CD4-positive, alpha-beta T cell treated with Interleukin-15 for 1 hour (primary cell): Measurements from ENCODE around the gene COL5A2.

Source experiments
- DNase-seq: peaks from one replicate; pipeline ENCODE4 v3.0.0-alpha.2; 2020

The COL5A2 gene

GRCh38 chr2:188984680-188985079, 194.9 kb downstream of the COL5A2 start:
- DNase-seq = no peak

- DNase-seq = no peak
Measured at GRCh38 chr2:188984065-188984491, 195.5 kb downstream of the COL5A2 start.

- DNase-seq = no peak
Measured at GRCh38 chr2:188983427-188984064, 196.0 kb downstream of the COL5A2 start.
